GM12892 (cell line): Measurements from ENCODE around the gene SLC35F4.

ENCODE experiments used
- POLR2A ChIP-seq: IDR thresholded peaks from 2 replicates; pipeline ENCODE4 v1.6.1; 2011; ENCODE audit warnings: low read depth, low read length, control low read depth
- TAF1 ChIP-seq: IDR thresholded peaks from 2 replicates; pipeline ENCODE4 v1.6.1; 2011; ENCODE audit warnings: low read depth, mild to moderate bottlenecking, control low read depth, low read length, borderline replicate concordance

GRCh38 chr14:57796556-57796955, 69.3 kb downstream of the SLC35F4 start:
- no peak for TF ChIP-seq POLR2A
- TF ChIP-seq TAF1 = no peak
